Right renal cortex interstitium (tissue), 3 donors: ENCODE data around the gene KCNQ1. TPM values are rescaled to one million over a fixed set of nuclear protein-coding genes. Genes with fewer than 3 reads are reported as not detected.

Experiments used
- DNase-seq, 3 donors: peaks; one replicate each; pipeline ENCODE4 v3.0.0-alpha.2; 2013; ENCODE audit warnings: low read depth in 3 of 3, low spot score in 2 of 3
- polyA plus RNA-seq, 3 donors: library from polyadenylated mRNA; unstranded; fragments of 120-200 nt; gene quantifications; one replicate each; pipeline ENCODE4 v1.2.1, GENCODE V29; 2013; ENCODE audit not compliant: insufficient read length in 3 of 3

Gene KCNQ1
- polyA plus RNA-seq, 3 donors: 8.4 to 11.8 (median 10.2) TPM

DNA sequence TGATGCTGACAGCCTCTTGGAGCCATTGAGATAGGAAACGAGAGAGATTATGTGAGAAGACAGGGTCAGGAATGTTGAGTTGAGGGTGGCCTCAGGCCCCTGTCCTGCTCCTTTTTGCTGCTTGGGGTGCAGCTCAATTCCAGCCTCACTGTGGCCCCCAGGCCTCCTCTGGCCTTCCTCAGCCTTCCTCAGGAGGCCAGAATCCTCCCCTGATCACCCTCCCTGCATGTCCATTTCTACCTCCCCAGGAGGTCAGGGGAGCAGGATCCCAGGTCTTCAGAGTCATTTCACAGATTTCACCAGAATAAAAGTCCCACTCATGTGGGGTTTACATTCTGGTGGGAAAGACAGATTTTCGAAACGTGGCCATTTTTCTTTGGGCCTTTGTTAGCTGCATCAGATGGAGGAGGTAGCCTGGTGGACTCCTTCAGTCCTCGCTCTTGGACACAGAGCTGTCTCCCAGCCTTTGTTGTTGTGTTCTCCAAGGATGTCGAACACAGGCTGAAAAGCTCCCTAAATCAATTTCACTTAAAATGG is 257.2 kb downstream of the KCNQ1 start:
- no peak for DNase-seq

DNA sequence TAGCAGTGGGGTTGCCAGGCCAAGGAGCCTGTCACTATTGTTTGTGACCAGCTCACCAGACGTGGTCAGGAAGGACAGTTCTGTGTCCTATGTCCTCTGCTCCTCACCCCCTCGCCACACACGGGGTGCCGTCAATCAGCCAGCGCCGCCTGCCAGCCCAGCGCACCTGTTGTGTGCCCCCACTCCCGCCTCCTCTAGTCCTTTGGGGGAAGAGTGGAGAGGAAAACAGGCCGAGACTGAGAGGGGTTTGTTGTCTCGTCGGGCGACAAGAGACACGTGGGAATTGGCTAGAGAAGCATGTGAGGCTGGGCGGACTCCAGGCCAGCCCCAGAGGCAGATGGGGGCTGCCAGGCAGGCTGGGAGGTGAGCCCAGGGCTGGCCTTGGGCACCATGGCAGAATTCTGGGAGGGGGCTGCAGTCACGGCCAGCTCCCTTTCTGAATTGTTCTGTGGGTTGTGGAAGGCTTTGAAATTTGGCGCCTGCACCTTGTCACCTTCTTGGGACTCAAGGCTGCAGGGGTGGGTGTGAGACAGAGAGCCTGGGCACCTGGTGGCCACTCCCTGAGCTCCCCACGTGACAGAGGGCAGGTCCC is 258.1 kb downstream of the KCNQ1 start:
- no peak for DNase-seq

DNA sequence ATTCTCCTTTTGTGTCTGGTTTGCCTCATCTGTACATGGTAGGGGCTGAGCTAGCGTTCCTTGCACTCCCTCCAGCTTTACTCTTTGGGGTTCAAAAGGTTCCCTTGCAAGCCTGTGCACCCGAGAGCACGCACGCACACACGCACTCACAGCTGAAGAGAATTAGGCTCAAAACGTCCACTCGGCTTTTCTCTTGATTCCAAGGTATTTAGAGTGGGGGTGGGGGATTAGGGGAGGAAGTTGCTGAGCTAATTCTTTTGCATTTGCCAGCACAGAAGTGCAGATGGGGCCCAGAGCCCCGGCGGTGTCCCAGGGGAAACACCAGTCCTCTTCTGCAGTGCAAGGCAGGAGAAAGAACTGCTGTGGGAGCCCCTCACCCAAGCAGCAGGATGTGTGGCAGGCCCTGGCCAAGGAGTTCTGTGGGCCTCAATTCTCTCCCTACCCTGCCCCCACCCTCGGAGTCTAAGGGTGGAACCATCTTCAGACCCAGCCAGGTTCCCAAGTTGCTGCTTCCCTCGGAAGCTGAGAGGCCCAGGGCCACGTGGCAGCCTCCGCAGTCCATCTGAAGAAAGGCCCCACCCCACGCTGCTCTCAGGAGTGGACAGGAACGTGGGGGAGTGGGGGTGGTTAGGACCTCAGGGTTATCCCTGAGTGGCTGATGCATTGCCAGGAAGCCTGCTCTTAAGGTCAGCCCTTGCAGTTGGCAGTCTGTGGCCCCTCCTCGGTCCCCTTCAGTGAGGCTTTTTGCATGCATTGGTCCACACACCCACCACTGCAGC is 258.7 kb downstream of the KCNQ1 start:
- no peak for DNase-seq

DNA sequence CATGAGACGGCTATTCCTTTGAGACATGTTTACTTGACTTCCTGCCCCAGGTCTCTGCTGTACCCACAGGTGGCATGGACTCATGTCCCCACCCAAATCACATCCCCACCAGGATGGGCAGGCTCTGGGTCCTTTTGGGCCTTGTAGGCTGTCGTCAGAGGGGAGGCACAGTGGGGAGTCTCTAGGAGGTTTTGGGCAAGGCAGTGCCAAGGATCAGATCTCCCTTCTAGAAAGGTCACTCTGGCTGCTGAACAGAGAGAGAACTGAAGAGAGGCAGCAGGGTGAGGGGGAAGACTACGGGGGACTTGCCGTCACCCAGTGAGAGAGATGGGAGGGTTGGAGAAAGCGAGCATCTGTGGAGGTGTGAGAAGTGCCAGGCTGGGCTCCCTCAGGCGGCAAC is 259.5 kb downstream of the KCNQ1 start:
- no peak for DNase-seq

DNA sequence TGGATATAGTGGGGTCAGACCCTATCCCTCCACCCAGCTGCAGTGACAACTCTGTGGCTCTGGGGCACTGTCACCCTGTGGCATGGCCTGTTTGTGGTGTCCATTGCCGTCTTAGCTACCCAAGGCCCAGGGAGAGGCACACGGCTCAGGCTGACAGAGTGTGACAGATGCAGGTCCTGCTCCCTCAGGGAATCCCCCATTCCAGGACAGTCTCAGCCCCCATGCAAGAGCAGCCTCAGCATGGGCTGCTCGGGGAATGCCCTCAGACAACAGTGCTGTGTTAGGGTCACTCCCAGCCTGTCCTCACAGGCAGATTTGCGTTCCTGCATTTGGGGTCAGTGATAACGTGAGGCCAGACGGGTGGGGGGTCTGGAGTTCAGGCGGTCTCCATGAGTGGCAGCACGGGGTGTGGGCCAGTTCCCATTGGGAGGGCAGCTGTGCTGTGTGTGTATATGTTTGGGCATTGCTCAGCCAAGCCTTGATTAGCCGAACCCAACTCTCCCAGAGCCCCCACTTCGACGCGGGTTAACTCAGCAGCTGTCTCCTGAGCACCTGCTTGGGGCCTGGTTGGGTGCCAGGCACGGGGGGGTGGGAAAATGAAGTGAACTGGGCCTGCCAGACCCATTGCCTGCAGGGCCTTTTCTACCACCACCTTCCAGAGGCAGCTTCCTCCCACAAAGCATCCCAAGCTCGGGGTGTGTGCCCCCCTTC is 260.2 kb downstream of the KCNQ1 start:
- no peak for DNase-seq

DNA sequence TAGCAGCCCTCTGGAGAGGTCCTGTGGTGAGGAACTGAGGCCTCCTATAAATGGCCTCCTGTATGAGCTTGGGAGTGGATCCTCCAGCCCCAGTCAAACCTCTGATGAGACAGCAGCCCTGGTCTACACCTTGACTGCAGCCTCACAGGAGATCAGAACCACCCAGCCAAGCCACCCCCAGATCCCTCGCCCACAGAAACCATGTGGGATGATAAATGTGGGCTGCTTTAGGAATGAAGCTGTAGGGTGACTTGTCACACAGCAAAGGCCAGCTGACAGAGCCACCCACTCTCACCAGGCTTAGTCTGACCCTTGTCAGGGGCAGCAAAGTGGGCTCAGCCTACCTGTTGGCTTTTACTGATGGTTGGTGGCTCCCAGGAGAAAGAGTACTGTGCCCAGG is 261.5 kb downstream of the KCNQ1 start:
- DNase-seq: no peak

DNA sequence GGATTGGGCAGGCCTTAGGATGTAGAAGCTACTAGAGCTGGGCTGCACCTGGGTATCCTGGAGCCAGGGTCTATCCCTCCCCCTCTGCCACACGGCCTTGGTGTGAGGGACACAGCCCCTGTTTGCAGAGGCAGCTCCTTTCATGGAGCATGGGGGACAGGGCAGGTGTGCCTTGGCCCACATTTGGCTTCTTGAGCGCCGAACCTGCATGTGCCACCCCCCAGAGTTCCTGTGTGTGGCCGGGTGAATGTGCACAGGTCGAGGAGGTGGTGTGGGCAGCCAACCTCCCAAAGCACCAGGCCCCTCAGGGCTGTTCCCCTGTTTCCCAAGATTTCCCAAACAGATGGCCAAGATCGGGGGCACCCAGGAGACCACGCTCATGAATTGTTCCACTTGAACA is 262.9 kb downstream of the KCNQ1 start:
- no peak for DNase-seq

GRCh38 chr11:2708151-2708581 is 263.4 kb downstream of the KCNQ1 start:
- DNase-seq: no peak

DNA sequence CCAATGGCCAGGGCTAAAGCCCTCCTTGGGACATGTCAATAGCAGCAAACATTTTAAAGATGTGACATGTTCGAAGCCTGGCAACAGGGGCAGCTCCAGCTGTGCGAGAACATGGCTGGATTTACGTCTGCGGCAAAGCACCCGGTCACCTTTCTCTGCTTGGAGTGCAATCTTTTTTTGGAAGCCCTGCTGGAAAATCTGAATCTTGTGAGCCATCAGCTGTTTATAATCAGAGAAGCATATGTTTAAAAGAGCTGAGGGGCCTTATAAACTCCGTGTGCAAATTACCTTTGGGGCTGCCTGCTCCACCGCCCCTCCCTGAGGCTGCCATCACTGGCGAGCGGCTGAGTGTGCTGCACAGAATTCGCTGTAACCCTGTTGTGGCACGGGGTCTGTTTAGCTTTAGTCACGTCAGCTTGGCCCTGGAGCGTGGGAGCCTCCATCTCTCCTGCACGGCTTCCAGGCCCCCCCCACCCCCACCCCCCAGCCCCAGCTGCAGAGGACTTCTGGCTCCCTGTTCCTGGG is 264.0 kb downstream of the KCNQ1 start:
- DNase-seq: no peak

DNA sequence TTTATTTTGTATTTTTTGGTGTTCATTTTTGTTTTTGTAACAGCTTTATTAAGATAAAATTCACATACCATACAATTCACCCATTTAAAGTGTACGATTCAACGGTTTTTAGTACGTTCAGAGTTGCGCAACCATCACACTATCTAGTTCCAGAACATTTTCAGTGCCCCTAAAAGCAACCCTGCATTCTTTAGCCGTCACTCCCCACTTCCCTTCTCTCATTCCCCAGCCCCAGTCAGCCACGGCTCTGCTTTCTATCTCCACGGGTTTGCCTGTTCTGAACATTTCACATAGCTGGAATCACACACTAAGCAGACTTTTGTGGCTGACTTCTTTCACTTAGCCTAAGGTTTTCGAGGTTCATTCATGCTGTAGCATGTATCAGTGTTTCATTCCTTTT is 264.6 kb downstream of the KCNQ1 start:
- DNase-seq: no peak

GRCh38 chr11:2711161-2711560 is 266.4 kb downstream of the KCNQ1 start:
- DNase-seq: no peak

GRCh38 chr11:2713094-2713493 is 268.3 kb downstream of the KCNQ1 start:
- no peak for DNase-seq

- DNase-seq: no peak
These were observed 269.1 kb downstream of the KCNQ1 start for GRCh38 chr11:2713661-2714462.

DNA sequence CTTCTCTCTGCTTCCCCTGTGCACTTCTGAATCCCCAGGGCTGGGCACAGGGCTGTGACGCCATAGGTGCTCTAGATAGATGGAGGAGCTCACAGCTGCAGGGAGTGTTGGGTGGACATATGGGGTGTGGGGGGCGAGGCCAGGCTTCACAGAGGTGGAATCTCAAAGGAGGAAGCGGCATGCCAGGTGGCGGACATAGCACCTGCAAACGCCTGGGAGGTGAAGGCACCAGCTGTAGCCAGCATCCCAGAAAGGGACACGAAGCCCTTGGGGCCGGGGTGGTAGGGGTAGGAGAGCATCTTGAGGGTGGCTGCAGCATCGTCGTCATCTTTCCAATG is 269.6 kb downstream of the KCNQ1 start:
- DNase-seq: no peak

- DNase-seq: no peak
These were observed 270.1 kb downstream of the KCNQ1 start for GRCh38 chr11:2714871-2715270.

- no peak for DNase-seq
These were observed 271.0 kb downstream of the KCNQ1 start for GRCh38 chr11:2715716-2716350.

- DNase-seq: no peak
These were observed 271.7 kb downstream of the KCNQ1 start for GRCh38 chr11:2716376-2717095.

DNA sequence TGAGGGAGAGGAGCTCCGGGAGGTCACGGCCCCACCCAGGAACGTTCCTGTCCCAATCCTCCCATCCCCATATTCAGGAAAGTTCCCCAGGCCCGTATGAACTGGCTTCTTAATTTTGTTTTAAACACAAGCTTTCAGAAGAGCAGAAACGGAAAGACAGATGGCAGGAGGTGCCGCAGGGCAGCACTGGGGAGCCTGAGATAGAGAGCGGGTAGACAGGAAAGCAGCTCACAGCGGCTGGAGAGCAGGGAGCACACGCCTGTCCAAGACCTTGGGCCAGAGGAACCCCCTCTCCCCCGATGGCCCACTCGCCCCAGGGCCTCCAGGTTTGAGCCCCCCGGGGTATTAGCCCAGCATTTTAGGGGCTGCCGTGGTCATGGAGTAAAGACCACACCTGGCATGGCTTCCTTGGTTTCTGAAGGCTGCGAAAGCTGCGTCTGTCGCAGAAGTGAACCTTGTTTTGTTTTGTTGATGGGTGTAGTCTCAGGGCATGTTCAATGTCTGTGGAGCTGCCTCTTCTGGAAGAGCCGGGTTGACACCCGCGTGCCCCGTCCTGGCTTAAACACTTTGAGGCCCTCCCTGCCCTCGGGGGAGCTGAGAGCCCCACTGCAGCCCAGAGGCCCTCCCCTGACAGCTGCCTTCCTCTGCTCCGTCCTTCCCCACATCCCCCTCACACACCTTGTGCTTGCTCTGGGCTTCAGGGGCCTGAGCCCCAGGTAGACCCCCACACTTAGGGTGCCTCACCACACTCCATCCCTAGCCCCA is 272.9 kb downstream of the KCNQ1 start:
- no peak for DNase-seq
